HEK293 (cell line): ENCODE measurements around the gene SLC9A9.

Source experiments
- CTCF ChIP-seq: fragments of 450-650 bp; formaldehyde crosslinking; IDR thresholded peaks from 2 replicates; pipeline ENCODE4 v1.5.1; 2016; ENCODE audit warnings: missing biosample characterization, missing genetic modification characterization
- REPIN1 ChIP-seq: fragments of 450-650 bp; formaldehyde crosslinking; IDR thresholded peaks from 2 replicates; pipeline ENCODE4 v1.5.1; 2017; ENCODE audit warnings: missing biosample characterization, missing genetic modification characterization, low read depth
- YY1 ChIP-seq: fragments of 450-650 bp; formaldehyde crosslinking; IDR thresholded peaks from 2 replicates; pipeline ENCODE4 v1.5.1; 2018; ENCODE audit warnings: missing biosample characterization, missing genetic modification characterization
- ZEB2 ChIP-seq: fragments of 450-650 bp; formaldehyde crosslinking; IDR thresholded peaks from 2 replicates; pipeline ENCODE4 v1.5.1; 2016; ENCODE audit warnings: missing biosample characterization, missing genetic modification characterization
- ZNF10 ChIP-seq: fragments of 450-650 bp; formaldehyde crosslinking; IDR thresholded peaks from 2 replicates; pipeline ENCODE4 v1.5.1; 2017; ENCODE audit warnings: missing biosample characterization, missing genetic modification characterization
- ZNF146 ChIP-seq: fragments of 450-650 bp; formaldehyde crosslinking; IDR thresholded peaks from 2 replicates; pipeline ENCODE4 v1.5.1; 2016; ENCODE audit warnings: missing biosample characterization, missing genetic modification characterization
- ZNF23 ChIP-seq: fragments of 450-650 bp; formaldehyde crosslinking; IDR thresholded peaks from 2 replicates; pipeline ENCODE4 v1.5.1; 2016; ENCODE audit warnings: missing biosample characterization, missing genetic modification characterization, borderline replicate concordance
- TF ChIP-seq, protein P1 (sequence below): fragments of 450-650 bp; formaldehyde crosslinking; IDR thresholded peaks from 2 replicates; pipeline ENCODE4 v1.5.1; 2016; ENCODE audit warnings: missing biosample characterization, missing genetic modification characterization
- TF ChIP-seq, protein P2 (sequence below): sonication (generic); formaldehyde crosslinking; IDR thresholded peaks from 2 replicates; pipeline ENCODE4 v1.8.1; 2022; ENCODE audit warnings: mild to moderate bottlenecking, moderate library complexity, missing genetic modification reagents

DNA sequence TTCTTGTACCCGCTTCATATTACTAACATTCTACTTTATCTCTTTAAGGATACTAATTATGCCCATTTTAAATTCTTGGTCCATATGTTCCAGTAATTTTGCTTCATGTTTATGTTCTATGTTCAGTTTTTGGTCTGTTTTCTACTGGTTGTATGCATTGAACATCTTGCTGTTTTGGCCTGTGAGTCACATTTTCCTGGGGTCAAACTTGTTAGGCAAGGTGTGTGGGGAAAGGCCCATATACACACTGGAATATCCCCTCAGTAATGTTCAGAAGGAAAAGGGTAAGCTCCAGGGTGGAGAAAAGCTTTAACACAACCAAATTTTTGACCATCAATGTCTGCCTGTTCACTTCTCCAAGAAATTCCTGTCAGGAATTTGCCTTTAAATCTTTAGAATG, 337.7 kb downstream of the SLC9A9 start:
- TF ChIP-seq ZEB2 (tag by site-specific recombination), result no peak
- TF ChIP-seq CTCF (tag by site-specific recombination), result no peak
- no peak for TF ChIP-seq YY1
- no peak for TF ChIP-seq ZNF10 (tag by site-specific recombination)
- TF ChIP-seq REPIN1 (tag by site-specific recombination), result no peak
- TF ChIP-seq, protein P1, sequence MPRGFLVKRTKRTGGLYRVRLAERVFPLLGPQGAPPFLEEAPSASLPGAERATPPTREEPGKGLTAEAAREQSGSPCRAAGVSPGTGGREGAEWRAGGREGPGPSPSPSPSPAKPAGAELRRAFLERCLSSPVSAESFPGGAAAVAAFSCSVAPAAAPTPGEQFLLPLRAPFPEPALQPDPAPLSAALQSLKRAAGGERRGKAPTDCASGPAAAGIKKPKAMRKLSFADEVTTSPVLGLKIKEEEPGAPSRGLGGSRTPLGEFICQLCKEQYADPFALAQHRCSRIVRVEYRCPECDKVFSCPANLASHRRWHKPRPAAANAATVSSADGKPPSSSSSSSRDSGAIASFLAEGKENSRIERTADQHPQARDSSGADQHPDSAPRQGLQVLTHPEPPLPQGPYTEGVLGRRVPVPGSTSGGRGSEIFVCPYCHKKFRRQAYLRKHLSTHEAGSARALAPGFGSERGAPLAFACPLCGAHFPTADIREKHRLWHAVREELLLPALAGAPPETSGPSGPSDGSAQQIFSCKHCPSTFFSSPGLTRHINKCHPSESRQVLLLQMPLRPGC (tag by site-specific recombination), result no peak
- TF ChIP-seq, protein P2, sequence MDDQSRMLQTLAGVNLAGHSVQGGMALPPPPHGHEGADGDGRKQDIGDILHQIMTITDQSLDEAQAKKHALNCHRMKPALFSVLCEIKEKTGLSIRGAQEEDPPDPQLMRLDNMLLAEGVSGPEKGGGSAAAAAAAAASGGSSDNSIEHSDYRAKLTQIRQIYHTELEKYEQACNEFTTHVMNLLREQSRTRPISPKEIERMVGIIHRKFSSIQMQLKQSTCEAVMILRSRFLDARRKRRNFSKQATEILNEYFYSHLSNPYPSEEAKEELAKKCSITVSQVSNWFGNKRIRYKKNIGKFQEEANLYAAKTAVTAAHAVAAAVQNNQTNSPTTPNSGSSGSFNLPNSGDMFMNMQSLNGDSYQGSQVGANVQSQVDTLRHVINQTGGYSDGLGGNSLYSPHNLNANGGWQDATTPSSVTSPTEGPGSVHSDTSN (CRISPR knock-in tag), result no peak
- TF ChIP-seq ZNF23 (tag by site-specific recombination), result no peak
- TF ChIP-seq ZNF146 (tag by site-specific recombination), result no peak
